GM19099 (cell line): Measurements from ENCODE around the gene PITPNM3.

ENCODE experiments used
- POLR2A ChIP-seq: IDR thresholded peaks from 3 replicates; pipeline ENCODE4 v1.6.1; 2011; ENCODE audit warnings: low read depth; ENCODE audit not compliant: insufficient read length; ENCODE audit errors: extremely low read depth

The PITPNM3 gene

GRCh38 chr17:6559753-6560215 lies 3.4 kb upstream of the PITPNM3 start:
- no peak for TF ChIP-seq POLR2A

GRCh38 chr17:6558932-6559752 lies 2.8 kb upstream of the PITPNM3 start:
- TF ChIP-seq POLR2A: no peak

- TF ChIP-seq POLR2A: no peak
Measured at GRCh38 chr17:6558276-6558675, 1.9 kb upstream of the PITPNM3 start.

- TF ChIP-seq POLR2A: no peak
Measured at GRCh38 chr17:6557040-6557438, 684 bp upstream of the PITPNM3 start.

GRCh38 chr17:6555331-6556120 lies 829 bp downstream of the PITPNM3 start:
- TF ChIP-seq POLR2A: no peak

GRCh38 chr17:6554871-6555330 lies 1.5 kb downstream of the PITPNM3 start:
- TF ChIP-seq POLR2A: no peak

GRCh38 chr17:6554342-6554741 lies 2.0 kb downstream of the PITPNM3 start:
- no peak for TF ChIP-seq POLR2A

- TF ChIP-seq POLR2A: no peak
Measured at GRCh38 chr17:6551869-6552531, 4.4 kb downstream of the PITPNM3 start.

- no peak for TF ChIP-seq POLR2A
Measured at GRCh38 chr17:6551356-6551755, 5.0 kb downstream of the PITPNM3 start.

GRCh38 chr17:6549384-6550036 lies 6.8 kb downstream of the PITPNM3 start:
- no peak for TF ChIP-seq POLR2A

- TF ChIP-seq POLR2A: no peak
Measured at GRCh38 chr17:6548578-6549330, 7.6 kb downstream of the PITPNM3 start.

GRCh38 chr17:6548034-6548433 lies 8.3 kb downstream of the PITPNM3 start:
- TF ChIP-seq POLR2A: no peak

- TF ChIP-seq POLR2A: no peak
Measured at GRCh38 chr17:6547336-6547735, 9.0 kb downstream of the PITPNM3 start.

GRCh38 chr17:6546069-6546718 lies 10.2 kb downstream of the PITPNM3 start:
- no peak for TF ChIP-seq POLR2A
